ENCODE results near the gene GRID1.

DNA sequence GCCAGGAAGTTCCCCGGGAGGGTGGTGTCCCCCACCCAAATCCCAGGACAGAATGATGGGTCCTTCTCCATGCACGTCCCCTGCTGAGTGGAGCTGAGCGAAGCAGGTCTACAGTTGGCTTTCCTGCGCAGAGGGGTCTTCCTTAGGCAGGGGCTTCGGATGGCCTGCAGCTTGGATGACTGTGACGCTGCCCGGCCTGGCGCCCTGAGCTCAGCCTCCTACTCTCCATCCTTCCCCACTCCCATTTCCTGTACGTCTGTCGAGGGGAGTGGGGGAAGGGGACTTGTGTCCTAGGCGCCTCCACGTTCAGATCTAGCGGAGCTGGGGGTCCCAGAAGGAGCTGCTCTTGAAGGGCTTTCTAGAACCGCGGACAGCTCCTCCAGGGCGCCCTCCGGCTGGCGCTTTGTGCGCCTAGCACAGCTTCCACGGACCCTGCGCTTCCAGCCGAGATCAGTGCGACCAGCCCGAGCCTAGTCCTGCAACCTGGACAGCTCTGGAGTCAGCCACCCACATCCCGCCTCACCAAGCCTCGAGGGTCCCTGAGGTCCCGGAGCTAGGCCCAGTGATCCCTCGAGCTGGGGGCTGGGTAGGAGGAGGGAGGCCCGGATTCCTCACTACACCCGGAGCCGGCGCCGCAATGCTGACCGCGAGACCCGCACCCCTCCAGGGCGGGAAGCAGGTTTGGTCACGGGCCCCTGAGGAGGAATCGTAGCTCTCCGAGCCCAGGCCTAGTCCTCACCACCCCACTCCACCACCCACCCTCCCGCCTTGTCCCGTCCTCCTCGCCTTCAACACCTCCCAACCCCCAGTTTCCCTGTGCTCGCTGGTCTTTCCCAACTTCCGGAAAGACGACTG lies 1.9 kb downstream of the GRID1 start:
- no peak for TF ChIP-seq CTCF (IDR thresholded peaks at IDR 0.05; ENCODE audit: insufficient read depth, low read depth, low read length)
- TF ChIP-seq EZH2 (IDR thresholded peaks at IDR 0.05; ENCODE audit: insufficient read depth, low read length), result no peak
